Fibroblast of lung (primary cell): ENCODE measurements around the gene MAP3K4.

ENCODE experiments used
- EZH2 ChIP-seq: IDR thresholded peaks from 2 replicates; pipeline ENCODE4 v1.5.1; 2012; ENCODE audit warnings: low read length, control low read depth, mild to moderate bottlenecking; ENCODE audit errors: missing control alignments
- TF ChIP-seq, protein P1 (sequence below), 2 donors: IDR thresholded peaks in 1 of 2; conservative IDR thresholded peaks in 1 of 2; 1 replicate in 1 of 2; 2 replicates in 1 of 2; pipeline ENCODE4 v1.5.1; 2011 to 2012; ENCODE audit warnings: low read length in 2 of 2, control low read depth in 1 of 2, inconsistent platforms in 1 of 2, low read depth in 1 of 2, mild to moderate bottlenecking in 1 of 2

DNA sequence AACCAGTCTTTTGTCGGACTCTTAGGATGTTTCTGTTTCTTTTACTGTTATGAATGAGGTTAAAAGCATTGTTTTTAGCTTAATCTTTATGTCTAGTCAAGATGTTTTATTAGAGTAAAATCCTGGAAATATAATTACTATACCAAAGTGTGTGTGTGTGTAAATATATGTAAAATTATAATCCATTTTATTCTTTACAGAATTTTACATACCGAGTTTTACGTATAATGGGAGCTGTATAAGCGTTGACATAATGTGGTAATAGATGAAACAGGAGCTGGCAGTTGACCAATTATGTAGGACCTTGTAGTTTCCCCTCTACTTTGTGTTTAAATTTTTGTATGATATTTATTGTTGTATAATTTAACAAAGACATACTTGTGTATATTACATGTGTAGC lies 16.7 kb downstream of the MAP3K4 start:
- TF ChIP-seq, protein P1, sequence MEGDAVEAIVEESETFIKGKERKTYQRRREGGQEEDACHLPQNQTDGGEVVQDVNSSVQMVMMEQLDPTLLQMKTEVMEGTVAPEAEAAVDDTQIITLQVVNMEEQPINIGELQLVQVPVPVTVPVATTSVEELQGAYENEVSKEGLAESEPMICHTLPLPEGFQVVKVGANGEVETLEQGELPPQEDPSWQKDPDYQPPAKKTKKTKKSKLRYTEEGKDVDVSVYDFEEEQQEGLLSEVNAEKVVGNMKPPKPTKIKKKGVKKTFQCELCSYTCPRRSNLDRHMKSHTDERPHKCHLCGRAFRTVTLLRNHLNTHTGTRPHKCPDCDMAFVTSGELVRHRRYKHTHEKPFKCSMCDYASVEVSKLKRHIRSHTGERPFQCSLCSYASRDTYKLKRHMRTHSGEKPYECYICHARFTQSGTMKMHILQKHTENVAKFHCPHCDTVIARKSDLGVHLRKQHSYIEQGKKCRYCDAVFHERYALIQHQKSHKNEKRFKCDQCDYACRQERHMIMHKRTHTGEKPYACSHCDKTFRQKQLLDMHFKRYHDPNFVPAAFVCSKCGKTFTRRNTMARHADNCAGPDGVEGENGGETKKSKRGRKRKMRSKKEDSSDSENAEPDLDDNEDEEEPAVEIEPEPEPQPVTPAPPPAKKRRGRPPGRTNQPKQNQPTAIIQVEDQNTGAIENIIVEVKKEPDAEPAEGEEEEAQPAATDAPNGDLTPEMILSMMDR (conservative IDR thresholded peaks at IDR 0.05 in 1 of 2, IDR thresholded peaks at IDR 0.05 in 1 of 2; ENCODE audit: low read depth in 1 of 2, low read length in 2 of 2): no peak
- TF ChIP-seq EZH2: no peak
